Upper lobe of left lung (tissue), 4 donors: ENCODE results near the gene NDUFV3.
"Not testable (repeated sequence)": the region's sequence is repeated elsewhere in the genome, so short reads cannot be mapped to it uniquely, and the experiment has no call there.

Experiments used
- EP300 ChIP-seq, 4 donors: sonication (generic); formaldehyde crosslinking; IDR thresholded peaks; one replicate each; pipeline ENCODE4 v1.5.1; 2017; ENCODE audit warnings: antibody characterized with exemption in 4 of 4, control low read depth in 2 of 4
- POLR2AphosphoS5 ChIP-seq, 2 donors: sonication (generic); formaldehyde crosslinking; IDR thresholded peaks; one replicate each; pipeline ENCODE4 v1.5.1; 2017; ENCODE audit warnings: antibody characterized with exemption in 2 of 2
- TF ChIP-seq, protein P1 (sequence below), 6 experiments: fragments of 450-650 bp in 4 of 6; fragments of 200-600 bp in 2 of 6; sonication (generic) in 2 of 6; IDR thresholded peaks; one replicate each; pipeline ENCODE4 v1.5.1; 2016 to 2019; ENCODE audit warnings: antibody characterized with exemption in 6 of 6

DNA sequence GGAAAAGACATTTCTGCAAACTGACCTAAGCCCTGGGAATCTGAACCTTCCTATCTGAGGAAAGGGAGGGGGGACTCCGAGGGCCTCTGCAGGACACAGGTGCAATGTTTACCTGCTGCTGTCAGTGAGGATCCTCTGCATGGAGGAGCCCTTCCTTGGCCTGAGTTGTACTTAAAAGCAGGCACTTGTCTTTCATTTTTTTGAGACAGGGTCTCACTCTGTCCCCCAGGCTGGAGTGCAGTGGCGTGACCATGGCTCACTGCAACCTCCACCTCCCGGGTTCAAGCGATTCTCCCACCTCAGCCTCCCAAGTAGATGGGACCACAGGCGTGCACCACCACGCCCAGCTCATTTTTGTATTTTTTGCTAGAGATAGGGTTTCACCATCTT, 45.5 kb downstream of the NDUFV3 start:
- TF ChIP-seq, protein P1, sequence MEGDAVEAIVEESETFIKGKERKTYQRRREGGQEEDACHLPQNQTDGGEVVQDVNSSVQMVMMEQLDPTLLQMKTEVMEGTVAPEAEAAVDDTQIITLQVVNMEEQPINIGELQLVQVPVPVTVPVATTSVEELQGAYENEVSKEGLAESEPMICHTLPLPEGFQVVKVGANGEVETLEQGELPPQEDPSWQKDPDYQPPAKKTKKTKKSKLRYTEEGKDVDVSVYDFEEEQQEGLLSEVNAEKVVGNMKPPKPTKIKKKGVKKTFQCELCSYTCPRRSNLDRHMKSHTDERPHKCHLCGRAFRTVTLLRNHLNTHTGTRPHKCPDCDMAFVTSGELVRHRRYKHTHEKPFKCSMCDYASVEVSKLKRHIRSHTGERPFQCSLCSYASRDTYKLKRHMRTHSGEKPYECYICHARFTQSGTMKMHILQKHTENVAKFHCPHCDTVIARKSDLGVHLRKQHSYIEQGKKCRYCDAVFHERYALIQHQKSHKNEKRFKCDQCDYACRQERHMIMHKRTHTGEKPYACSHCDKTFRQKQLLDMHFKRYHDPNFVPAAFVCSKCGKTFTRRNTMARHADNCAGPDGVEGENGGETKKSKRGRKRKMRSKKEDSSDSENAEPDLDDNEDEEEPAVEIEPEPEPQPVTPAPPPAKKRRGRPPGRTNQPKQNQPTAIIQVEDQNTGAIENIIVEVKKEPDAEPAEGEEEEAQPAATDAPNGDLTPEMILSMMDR (IDR thresholded peaks at IDR 0.05) = not testable (repeated sequence)
- not testable (repeated sequence) for TF ChIP-seq POLR2AphosphoS5, EP300 (IDR thresholded peaks at IDR 0.05)
